ENCODE results near the gene PRMT5.

The PRMT5 gene

DNA sequence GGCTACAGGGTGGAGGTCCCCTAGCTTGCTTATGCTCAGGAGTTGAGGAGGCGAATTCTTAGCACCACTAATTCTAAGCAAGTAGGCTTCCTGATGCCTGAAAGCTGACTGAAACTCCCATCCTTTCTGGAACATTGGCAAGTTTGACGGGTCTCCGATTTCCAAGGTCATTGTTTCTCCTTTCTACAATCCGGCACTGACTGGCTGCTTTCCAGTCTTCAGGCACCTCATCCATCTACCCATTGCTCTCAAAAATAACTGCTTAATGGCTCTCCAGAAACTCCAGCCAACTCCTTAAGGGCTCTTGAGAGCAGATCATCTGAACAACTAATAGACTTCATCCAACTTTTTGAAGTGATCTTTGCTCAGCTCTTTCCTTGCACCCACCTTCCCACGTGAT lies 32.8 kb downstream of the PRMT5 start:
- DNase-seq = no peak

DNA sequence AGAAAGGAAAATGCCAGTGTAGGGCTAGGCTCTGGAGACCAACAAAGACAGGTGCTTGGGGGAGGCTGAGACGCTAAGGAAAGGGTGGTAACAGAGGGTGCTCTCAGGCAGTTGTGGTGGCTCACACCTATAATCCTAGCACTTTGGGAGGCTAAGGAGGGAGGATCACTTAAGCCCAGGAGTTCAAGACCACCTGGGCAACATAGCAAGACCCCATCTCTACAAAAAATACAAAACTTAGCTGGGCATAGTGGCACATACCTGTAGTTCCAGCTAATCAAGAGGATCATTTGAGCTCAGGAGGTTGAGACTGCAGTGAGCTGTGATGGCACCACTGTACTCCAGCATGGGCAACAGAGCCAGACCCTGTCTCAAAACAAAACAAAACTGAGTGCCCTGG lies 33.8 kb downstream of the PRMT5 start:
- no peak for DNase-seq

GRCh38 chr14:22893706-22894105 lies 35.5 kb downstream of the PRMT5 start:
- no peak for DNase-seq

DNA sequence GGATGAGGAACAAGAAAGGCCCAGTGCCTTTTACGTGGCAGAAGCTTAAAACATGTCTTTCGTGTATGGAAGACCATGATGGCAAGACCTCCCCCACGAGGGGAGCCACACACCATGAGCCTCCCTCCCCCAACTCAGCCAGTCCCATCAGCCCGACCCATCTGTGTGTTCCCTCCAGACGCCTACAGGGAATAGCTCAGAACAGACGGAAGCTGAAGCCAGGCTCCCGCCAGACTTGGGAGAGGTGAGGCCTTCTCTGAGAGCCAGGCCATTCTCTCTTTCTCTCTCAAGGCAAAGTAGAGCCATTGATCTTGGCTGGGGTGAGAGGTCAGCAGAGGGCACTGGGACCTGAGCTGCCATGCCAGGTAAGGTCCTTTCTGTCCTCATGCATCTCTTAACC lies 36.7 kb downstream of the PRMT5 start:
- DNase-seq = no peak

DNA sequence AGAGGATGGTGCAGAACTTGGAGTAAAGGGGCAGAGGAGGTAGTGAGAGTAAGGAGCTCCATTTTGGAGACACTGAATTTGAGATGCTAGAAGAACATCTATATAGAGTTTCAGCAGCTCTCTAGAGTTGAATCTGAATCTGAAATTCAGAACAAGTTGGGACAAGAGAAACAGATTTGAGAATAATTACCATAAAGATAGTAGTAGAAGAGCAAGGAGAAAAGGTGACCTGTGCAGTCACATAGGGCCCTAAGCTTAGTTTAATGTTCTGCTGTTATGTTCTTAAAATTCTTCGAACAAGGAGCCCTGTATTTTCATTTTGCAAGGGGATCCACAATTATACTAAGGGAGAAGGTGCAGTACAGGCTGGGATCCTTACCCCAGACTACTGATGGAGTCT lies 38.8 kb downstream of the PRMT5 start:
- DNase-seq = no peak

DNA sequence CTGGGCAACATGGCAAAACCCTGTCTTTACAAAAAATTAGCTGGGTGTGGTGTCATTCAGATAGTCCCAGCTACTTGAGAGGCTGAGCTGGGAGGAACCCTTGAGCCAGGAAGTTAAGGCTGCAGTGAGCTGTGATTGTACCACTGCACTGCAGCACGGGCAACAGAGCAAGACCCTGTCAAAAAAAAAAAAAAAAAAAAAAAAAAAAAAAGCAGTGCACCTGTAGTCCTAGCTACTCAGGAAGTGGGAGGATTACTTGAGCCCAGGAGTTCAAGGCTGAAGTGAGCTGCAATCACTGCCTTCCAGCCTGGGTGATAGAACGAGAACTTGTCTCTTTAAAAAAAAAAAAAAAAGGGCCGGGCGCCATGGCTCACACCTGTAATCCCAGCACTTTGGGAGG lies 40.5 kb downstream of the PRMT5 start:
- no peak for DNase-seq

- no peak for DNase-seq
These were observed 41.2 kb downstream of the PRMT5 start for GRCh38 chr14:22887990-22888378.

DNA sequence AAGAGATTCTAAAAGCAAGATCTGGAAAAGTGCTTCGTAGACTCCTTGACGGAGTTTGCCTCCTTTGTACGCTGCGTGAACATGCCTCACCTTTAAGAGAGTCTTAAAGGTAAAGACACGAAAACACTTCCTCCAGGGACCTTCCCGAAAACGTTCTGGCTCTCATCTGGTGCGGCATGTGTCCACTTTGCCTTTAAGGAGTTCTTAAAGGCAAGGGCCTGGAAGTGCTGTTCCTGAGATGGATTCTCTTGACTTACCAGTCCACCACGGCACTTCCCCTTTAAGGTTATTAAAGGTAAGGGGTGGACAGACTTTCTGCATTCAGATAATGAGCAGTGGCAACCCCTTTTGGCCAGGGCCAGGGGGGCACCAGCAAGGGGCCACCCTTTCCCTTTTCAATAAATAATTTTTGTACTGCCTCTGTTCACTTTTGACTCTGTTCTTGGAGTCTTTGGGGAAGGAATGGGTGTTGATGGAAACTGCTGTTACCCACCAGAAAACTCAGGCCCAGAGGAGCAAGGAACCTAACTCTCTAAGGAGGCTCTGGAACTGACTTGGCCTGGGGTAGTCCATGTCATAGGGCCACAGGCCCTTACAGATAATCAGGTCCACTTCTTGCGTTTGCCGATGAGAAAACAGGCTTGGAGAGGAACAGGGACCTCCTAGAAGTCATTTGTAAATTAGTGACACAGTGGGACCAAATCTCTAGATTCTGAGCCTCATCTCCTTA lies 41.8 kb downstream of the PRMT5 start:
- DNase-seq = peak; percentile 81

GRCh38 chr14:22886500-22887259 lies 42.5 kb downstream of the PRMT5 start:
- peak; percentile 42 for DNase-seq

- no peak for DNase-seq
These were observed 43.2 kb downstream of the PRMT5 start for GRCh38 chr14:22885975-22886374.

DNA sequence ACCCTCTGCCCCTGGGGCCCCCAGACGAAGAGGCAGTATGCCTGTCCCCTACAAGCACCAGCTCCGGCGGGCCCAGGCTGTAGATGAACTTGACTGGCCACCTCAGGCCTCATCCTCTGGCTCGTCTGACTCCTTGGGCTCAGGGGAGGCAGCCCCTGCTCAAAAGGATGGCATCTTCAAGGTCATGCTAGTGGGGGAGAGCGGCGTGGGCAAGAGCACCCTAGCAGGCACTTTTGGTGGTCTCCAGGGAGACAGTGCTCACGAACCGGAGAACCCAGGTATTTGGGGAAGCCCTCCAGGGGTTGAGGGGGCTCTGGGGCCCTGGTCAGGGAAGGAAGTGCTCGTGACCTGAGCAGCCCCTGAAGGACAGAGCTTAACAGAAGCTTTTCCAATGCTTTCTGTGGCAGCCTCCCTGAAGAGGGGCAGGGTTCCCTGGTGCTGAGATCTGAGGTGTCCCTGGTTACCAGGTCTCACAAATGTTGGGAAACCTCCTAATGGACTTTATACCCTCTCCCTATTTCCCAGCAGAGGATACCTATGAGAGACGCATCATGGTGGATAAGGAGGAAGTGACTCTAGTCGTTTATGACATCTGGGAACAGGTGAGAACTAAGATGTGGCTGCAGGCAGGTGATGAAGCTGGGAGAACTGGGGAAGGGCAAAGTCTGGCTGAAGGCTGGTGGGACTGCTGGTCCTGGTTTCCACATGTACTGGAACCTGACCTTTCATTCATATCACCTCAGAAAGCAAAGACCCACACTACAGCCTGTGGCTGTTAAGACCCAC lies 44.2 kb downstream of the PRMT5 start:
- DNase-seq = no peak

DNA sequence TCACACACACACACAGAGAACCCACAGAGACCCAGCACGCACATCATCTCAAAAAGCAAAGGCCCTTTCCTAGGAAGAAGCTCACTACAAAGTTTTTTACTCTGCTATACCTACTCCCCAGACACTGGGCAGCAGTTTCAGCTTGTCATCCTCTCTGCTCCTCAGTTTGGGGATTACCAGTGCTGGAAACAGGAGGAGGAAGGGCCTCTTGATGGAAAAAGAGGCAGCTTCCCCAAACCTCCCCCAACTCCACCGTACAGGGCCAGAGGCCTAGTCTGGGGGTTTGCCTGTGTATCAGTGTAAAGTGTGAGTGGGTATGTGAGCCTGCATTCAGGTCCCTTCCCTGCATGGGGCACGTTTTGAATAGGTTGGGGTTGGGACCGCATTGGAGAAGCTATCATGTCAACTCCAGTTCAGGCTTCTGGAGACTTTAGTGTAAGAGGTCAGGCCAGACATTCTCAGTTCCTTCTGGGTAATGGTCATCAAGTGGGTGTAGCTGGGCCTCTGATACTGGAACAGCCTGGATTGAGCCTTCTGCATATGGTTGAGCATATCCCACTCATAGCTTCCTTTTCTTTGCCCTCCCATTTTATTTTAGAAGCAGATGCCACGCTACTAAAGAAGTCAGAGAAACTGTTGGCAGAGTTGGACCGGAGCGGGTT lies 45.0 kb downstream of the PRMT5 start:
- no peak for DNase-seq

GRCh38 chr14:22883173-22883976 lies 45.8 kb downstream of the PRMT5 start, which contains the start of gene REM2:
Gene REM2 (plus strand): TSS chr14:22883222. CDS start chr14:22883288, 66 bp downstream.
- DNase-seq = no peak

- DNase-seq = peak; percentile 19
These were observed 46.5 kb downstream of the PRMT5 start for GRCh38 chr14:22882529-22883172.

GRCh38 chr14:22882064-22882463 lies 47.1 kb downstream of the PRMT5 start:
- no peak for DNase-seq

DNA sequence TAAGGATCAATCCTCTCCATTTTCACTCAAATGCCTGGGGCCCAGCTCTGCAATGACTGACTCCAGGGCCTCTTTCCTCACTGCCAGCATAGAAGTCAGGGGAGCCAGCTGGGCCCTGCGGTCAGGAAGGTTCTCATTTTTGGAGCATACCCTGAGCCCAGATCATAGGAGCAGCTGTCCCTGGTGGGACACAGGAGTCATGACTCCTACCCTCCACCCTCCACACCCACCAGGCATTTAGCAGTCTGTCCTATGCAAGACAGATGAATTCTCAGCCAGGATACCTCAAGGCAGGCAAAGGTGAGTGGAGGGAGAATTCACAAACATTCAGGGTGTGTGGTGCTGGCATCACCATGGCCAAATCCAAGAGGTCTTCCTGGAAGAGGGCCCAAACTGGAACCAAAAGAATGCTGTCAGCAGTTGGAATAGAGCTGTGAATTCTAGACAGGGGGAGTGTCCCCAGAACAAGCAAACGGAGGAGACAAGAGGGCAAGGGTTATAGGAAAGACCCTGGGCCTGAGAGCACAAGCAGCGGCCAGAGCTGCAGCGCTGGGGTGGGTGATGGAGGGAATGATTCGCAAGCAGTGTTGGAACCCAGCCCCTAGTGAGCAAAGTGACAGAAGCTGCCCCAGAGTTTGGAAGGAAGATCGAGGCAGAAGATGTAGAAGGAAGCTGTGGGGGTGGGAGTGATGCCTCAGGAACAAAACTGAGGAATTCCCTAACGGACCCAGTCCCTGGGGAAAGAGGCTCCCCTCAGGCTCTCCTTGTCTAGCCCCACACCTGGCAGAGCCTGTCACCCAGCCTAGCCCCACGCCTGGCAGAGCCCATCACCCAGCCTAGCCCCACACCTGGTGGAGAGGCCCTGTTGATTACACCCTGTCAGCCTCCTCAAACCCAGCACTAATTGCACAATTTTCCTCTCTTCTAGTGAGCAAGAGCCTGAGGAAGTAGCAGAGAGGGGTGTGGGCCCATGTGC lies 50.6 kb downstream of the PRMT5 start:
- no peak for DNase-seq

- no peak for DNase-seq
These were observed 52.1 kb downstream of the PRMT5 start for GRCh38 chr14:22877000-22877501.

DNA sequence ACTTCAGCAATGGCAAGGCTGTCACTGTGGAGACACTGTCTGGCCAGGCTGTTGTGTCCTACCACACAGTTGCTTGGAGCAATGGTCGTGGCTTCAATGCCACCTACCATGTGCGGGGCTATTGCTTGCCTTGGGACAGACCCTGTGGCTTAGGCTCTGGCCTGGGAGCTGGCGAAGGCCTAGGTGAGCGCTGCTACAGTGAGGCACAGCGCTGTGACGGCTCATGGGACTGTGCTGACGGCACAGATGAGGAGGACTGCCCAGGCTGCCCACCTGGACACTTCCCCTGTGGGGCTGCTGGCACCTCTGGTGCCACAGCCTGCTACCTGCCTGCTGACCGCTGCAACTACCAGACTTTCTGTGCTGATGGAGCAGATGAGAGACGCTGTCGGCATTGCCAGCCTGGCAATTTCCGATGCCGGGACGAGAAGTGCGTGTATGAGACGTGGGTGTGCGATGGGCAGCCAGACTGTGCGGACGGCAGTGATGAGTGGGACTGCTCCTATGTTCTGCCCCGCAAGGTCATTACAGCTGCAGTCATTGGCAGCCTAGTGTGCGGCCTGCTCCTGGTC lies 53.3 kb downstream of the PRMT5 start:
- no peak for DNase-seq

DNA sequence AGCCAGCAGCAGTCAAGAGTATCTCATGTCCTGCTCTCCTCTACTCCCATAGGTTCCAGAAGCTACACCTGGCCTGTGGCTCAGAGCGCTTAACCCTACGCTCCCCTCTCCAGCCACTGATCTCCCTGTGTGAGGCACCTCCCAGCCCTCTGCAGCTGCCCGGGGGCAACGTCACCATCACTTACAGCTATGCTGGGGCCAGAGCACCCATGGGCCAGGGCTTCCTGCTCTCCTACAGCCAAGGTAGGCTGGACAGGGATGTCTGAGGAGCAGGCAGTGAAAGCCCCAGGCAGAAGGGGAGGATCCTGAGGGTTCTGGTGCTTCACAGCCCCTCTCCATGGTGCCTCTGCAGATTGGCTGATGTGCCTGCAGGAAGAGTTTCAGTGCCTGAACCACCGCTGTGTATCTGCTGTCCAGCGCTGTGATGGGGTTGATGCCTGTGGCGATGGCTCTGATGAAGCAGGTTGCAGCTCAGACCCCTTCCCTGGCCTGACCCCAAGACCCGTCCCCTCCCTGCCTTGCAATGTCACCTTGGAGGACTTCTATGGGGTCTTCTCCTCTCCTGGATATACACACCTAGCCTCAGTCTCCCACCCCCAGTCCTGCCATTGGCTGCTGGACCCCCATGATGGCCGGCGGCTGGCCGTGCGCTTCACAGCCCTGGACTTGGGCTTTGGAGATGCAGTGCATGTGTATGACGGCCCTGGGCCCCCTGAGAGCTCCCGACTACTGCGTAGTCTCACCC lies 54.0 kb downstream of the PRMT5 start:
- no peak for DNase-seq
